Astrocyte (in vitro differentiated cells and primary cell): ENCODE results near the gene KRTAP4-8.

Experiments used
- CTCF ChIP-seq: IDR thresholded peaks from 2 replicates; pipeline ENCODE4 v1.5.1; 2011; ENCODE audit warnings: low read depth, mild to moderate bottlenecking, inconsistent platforms, low read length, moderate library complexity; ENCODE audit not compliant: insufficient read depth
- EZH2 ChIP-seq: IDR thresholded peaks from 2 replicates; pipeline ENCODE4 v1.6.1; 2012; ENCODE audit warnings: mild to moderate bottlenecking, low read length, inconsistent platforms; ENCODE audit not compliant: insufficient read depth

DNA sequence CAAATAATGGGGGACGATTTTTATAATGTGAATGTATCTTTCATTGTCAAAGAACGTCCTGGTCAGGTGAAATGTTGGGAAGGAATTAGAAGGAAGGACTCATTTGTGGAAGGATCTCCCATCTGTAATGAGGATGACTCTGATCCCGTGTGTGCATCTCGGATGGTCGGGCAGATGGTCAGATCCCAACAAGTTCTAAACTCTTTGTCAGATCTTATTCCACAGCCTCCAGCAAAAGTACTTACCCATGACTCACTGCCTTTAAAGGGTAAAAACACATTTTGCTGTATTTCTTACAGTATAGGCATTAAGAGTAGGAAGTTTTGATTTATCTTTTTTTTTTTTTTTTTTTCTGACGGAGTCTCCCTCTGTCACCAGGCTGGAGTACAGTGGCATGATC lies 539 bp upstream of the KRTAP4-8 start:
- TF ChIP-seq CTCF (no peak), EZH2 (no peak)
